HCT116 (cell line): Measurements from ENCODE around the gene SMG6. TPM values are rescaled to one million over a fixed set of nuclear protein-coding genes. Genes with fewer than 3 reads are reported as not detected.
A peak's percentile ranks its signal among the peaks of the same experiment; 100 is the strongest.

ENCODE experiments used
- ATAC-seq: fragments of 200-7000 bp; cut with Tn5 transposase; 2 replicates; pipeline ENCODE4 v1.9.1; 2020; ENCODE audit warnings: mild to moderate bottlenecking, moderate library complexity
- BruUV-seq: library from RNA; stranded (reverse); fragments of 400-500 nt; replicated peaks from 2 replicates; lab custom pipeline; 2021; lab: Mats Ljungman, UMichigan
- CTCF ChIA-PET: fragments of 300-600 bp; sonication (Branson Sonifier 250); formaldehyde crosslinking; loops from one replicate; lab custom pipeline; 2021; ENCODE audit warnings: antibody characterized with exemption; lab: Charles Lee
- POLR2A ChIA-PET: fragments of 300-600, 350-600 bp; sonication (Branson Sonifier 250); formaldehyde crosslinking; loops from one replicate; lab custom pipeline; 2021; ENCODE audit warnings: antibody characterized with exemption; lab: Charles Lee
- RAD21 ChIA-PET, 2 experiments: fragments of 300-600 bp; sonication (Branson Sonifier 250); formaldehyde crosslinking; loops; one replicate each; lab custom pipeline; 2023; ENCODE audit warnings: low total read pairs in 2 of 2; ENCODE audit not compliant: uncharacterized antibody in 2 of 2, unreplicated experiment in 2 of 2, low non-redundant PET in 1 of 2; lab: Charles Lee
- DNase-seq: peaks from one replicate; pipeline ENCODE4 v3.0.0-alpha.2; 2010; ENCODE audit warnings: low read depth, low spot score
- H2AFZ ChIP-seq: fragments of 200-600 bp; shearing (Covaris generic), sonication (generic); 2 replicates; pipeline ENCODE4 v1.6.1; 2017; ENCODE audit warnings: low read depth, mixed run types, mixed read lengths, antibody characterized with exemption, low read length; ENCODE audit not compliant: poor library complexity, severe bottlenecking
- H3K27ac ChIP-seq: 2 replicates; pipeline ENCODE4 v1.5.1; 2012; ENCODE audit warnings: low read depth, low read length
- H3K27me3 ChIP-seq: fragments of 200-600 bp; sonication (generic); 2 replicates; pipeline ENCODE4 v1.6.1; 2016; ENCODE audit warnings: mixed run types, low read length, mixed read lengths; ENCODE audit not compliant: insufficient read depth
- H3K36me3 ChIP-seq, 2 experiments: fragments of 200-500 bp in 1 of 2; fragments of 200-600 bp in 1 of 2; sonication (Bioruptor generic) in 1 of 2; sonication (generic) in 1 of 2; 2 replicates each; pipeline versions ENCODE4 v1.5.1 to v1.6.1; 2014 to 2016; ENCODE audit warnings: low read length in 2 of 2, inconsistent platforms in 1 of 2, mixed read lengths in 1 of 2, mixed run types in 1 of 2; ENCODE audit not compliant: insufficient read depth in 2 of 2, control insufficient read depth in 1 of 2
- H3K4me1 ChIP-seq, 2 experiments: fragments of 200-600 bp in 1 of 2; sonication (generic) in 1 of 2; 2 replicates each; pipeline versions ENCODE4 v1.5.1 to v1.6.1; 2012 to 2017; ENCODE audit warnings: low read length in 2 of 2, inconsistent platforms in 1 of 2, mild to moderate bottlenecking in 1 of 2, mixed read lengths in 1 of 2, mixed run types in 1 of 2, moderate library complexity in 1 of 2; ENCODE audit not compliant: insufficient read depth in 2 of 2, control insufficient read depth in 1 of 2
- H3K4me2 ChIP-seq: fragments of 200-600 bp; sonication (generic); 2 replicates; pipeline ENCODE4 v1.6.1; 2017; ENCODE audit warnings: mixed run types, low read length, mixed read lengths
- H3K4me3 ChIP-seq, 2 experiments: fragments of 200-600 bp in 1 of 2; sonication (generic) in 1 of 2; replicated peaks in 1 of 2; 2 replicates each; pipeline ENCODE4 v1.5.1; 2011 to 2016; ENCODE audit warnings: low read length in 2 of 2, control low read depth in 1 of 2, low read depth in 1 of 2, mild to moderate bottlenecking in 1 of 2, mixed read lengths in 1 of 2, mixed run types in 1 of 2
- H3K79me2 ChIP-seq: fragments of 200-600 bp; sonication (generic); 2 replicates; pipeline ENCODE4 v1.6.1; 2017; ENCODE audit warnings: mild to moderate bottlenecking, mixed run types, low read length, moderate library complexity, mixed read lengths; ENCODE audit not compliant: insufficient read depth
- H3K9ac ChIP-seq: fragments of 200-600 bp; sonication (generic); 2 replicates; pipeline ENCODE4 v1.6.1; 2016; ENCODE audit warnings: low read length, mixed read lengths
- H3K9me2 ChIP-seq: fragments of 200-600 bp; sonication (generic), shearing (Covaris generic); 2 replicates; pipeline ENCODE4 v1.6.1; 2017; ENCODE audit warnings: mixed run types, mild to moderate bottlenecking, moderate library complexity; ENCODE audit not compliant: insufficient read depth
- H3K9me3 ChIP-seq, 2 experiments: fragments of 200-500 bp in 1 of 2; fragments of 200-600 bp in 1 of 2; sonication (Bioruptor generic) in 1 of 2; sonication (generic) in 1 of 2; 2 replicates each; pipeline ENCODE4 v1.6.1; 2014 to 2017; ENCODE audit warnings: low read length in 2 of 2, mixed read lengths in 2 of 2, inconsistent platforms in 1 of 2, low read depth in 1 of 2, mild to moderate bottlenecking in 1 of 2, mixed run types in 1 of 2, moderate library complexity in 1 of 2; ENCODE audit not compliant: control insufficient read depth in 1 of 2, insufficient read depth in 1 of 2
- H4K20me1 ChIP-seq: fragments of 200-600 bp; sonication (generic), shearing (Covaris generic); 2 replicates; pipeline ENCODE4 v1.6.1; 2017; ENCODE audit warnings: mixed run types, mild to moderate bottlenecking, moderate library complexity; ENCODE audit not compliant: insufficient read depth
- CBX3 ChIP-seq: IDR thresholded peaks from 2 replicates; pipeline ENCODE4 v1.6.1; 2012; ENCODE audit warnings: low read depth
- CEBPB ChIP-seq: IDR thresholded peaks from 2 replicates; pipeline ENCODE4 v1.6.1; 2012; ENCODE audit warnings: low read depth
- ZBTB33 ChIP-seq: IDR thresholded peaks from 2 replicates; pipeline ENCODE4 v1.6.1; 2011; ENCODE audit warnings: mild to moderate bottlenecking, low read length, moderate library complexity; ENCODE audit not compliant: insufficient replicate concordance; ENCODE audit errors: extremely low read depth
- intact Hi-C: fragments of 100-400 bp; cut with micrococcal nuclease; formaldehyde crosslinking; loops from 2 replicates; pipeline ENCODE4 v1.10.0; 2022
- total RNA-seq: library from RNA; stranded (reverse); gene quantifications from one replicate; pipeline ENCODE4 v1.2.1, GENCODE V29; 2021; ENCODE audit not compliant: unreplicated experiment

The SMG6 gene
- total RNA-seq, 1 experiment from 2014 or later = 23.1 TPM

GRCh38 chr17:2055292-2056205 is 248.0 kb downstream of the SMG6 start:
- no peaks in the 10 kb centered on the region for H3K36me3 ChIP-seq
- BruUV-seq = no TSS peak
- no peak overlapping the region for H3K9ac ChIP-seq
- peaks cover 1 to 20% of the 10 kb centered on the region in 2 experiments; a peak in 2 of 4 replicates for H3K4me1 ChIP-seq
- POLR2A ChIA-PET = interaction anchor here (1.1 kb wide), 1 partner anchor 189 kb away, joined by 3 read pairs; no protein-coding TSS in a partner anchor
- no peak overlapping the region for H2AFZ ChIP-seq
- no peaks in the 10 kb centered on the region for H3K79me2 ChIP-seq
- peak overlapping the region; percentile 36; the same call in 1 of the 2 replicates for H3K4me2 ChIP-seq
- no peak for DNase-seq
- no peak for TF ChIP-seq ZBTB33
- TF ChIP-seq CBX3 = no peak
- TF ChIP-seq CEBPB = no peak
- TF ChIP-seq, all 23 proteins: peak for 0
- no peak for ATAC-seq
- no peak overlapping the region for H3K4me3 ChIP-seq
- H4K20me1 ChIP-seq = no peaks in the 10 kb centered on the region
- H3K9me3 ChIP-seq = no peaks in the 10 kb centered on the region
- H3K27ac ChIP-seq = no peak overlapping the region
- RAD21 ChIA-PET = interaction anchor here in 1 of 2 experiments (1.0 kb wide), 1 partner anchor 189 kb away, joined by 8 read pairs; no protein-coding TSS in a partner anchor
- CTCF ChIA-PET = interaction anchor here (1.0 to 8.0 kb wide), 6 partner anchors 10 to 361 kb away, joined by 3 to 200 read pairs (median 5); no protein-coding TSS in a partner anchor
- H3K9me2 ChIP-seq = no peaks in the 10 kb centered on the region
- H3K27me3 ChIP-seq = no peaks in the 10 kb centered on the region
- intact Hi-C loops = no loop called here
